B cell (primary cell): ENCODE data around the gene GPD1. TPM values are rescaled to one million over a fixed set of nuclear protein-coding genes. Genes with fewer than 3 reads are reported as not detected.

ENCODE experiments used
- ATAC-seq: fragments of 200-7000 bp; cut with Tn5 transposase; one replicate; pipeline ENCODE4 v1.10.0; 2021; ENCODE audit warnings: low read depth, mild to moderate bottlenecking, moderate number of reproducible peaks, moderate library complexity
- CTCF ChIA-PET: fragments of 350-600 bp; sonication (Branson Sonifier 250); formaldehyde crosslinking; loops from one replicate; lab custom pipeline; 2021; ENCODE audit warnings: antibody characterized with exemption, inconsistent platforms; lab: Charles Lee
- POLR2A ChIA-PET: fragments of 350-600 bp; sonication (Branson Sonifier 250); formaldehyde crosslinking; loops from one replicate; lab custom pipeline; 2021; ENCODE audit warnings: antibody characterized with exemption; lab: Charles Lee
- DNase-seq: peaks from one replicate; pipeline ENCODE4 v3.0.0; 2013
- H2AFZ ChIP-seq: 2 replicates; pipeline ENCODE4 v1.6.1; 2012; ENCODE audit warnings: mild to moderate bottlenecking, low read depth, low read length; ENCODE audit not compliant: insufficient read depth, poor library complexity, severe bottlenecking
- H3K27ac ChIP-seq, 2 donors: 1 replicate in 1 of 2; 2 replicates in 1 of 2; pipeline ENCODE4 v1.5.1; 2012 to 2013; ENCODE audit warnings: low read length in 2 of 2, mild to moderate bottlenecking in 2 of 2, moderate library complexity in 1 of 2
- H3K27me3 ChIP-seq, 4 experiments: fragments of 200-600 bp in 1 of 4; sonication (generic) in 1 of 4; replicated peaks in 1 of 4; 1 replicate in 2 of 4; 2 replicates in 2 of 4; pipeline versions ENCODE4 v1.6.1 to v1.7.0; 2013 to 2016; ENCODE audit warnings: low read length in 3 of 4, mild to moderate bottlenecking in 2 of 4, mixed read lengths in 1 of 4, moderate library complexity in 1 of 4; ENCODE audit not compliant: insufficient read depth in 4 of 4, control insufficient read depth in 3 of 4; ENCODE audit errors: control extremely low read depth in 1 of 4
- H3K36me3 ChIP-seq, 2 experiments: replicated peaks in 1 of 2; 1 replicate in 1 of 2; 2 replicates in 1 of 2; pipeline versions ENCODE4 v1.6.1 to v1.7.1; 2013; ENCODE audit warnings: low read length in 1 of 2; ENCODE audit not compliant: insufficient read depth in 2 of 2, control insufficient read depth in 1 of 2; ENCODE audit errors: control extremely low read depth in 1 of 2, extremely low read depth in 1 of 2
- H3K4me1 ChIP-seq, 2 donors: fragments of 200-600 bp in 1 of 2; sonication (generic) in 1 of 2; 1 replicate in 1 of 2; 2 replicates in 1 of 2; pipeline versions ENCODE4 v1.5.1 to v1.6.1; 2013 to 2017; ENCODE audit warnings: low read length in 2 of 2; ENCODE audit not compliant: control insufficient read depth in 2 of 2, insufficient read depth in 2 of 2
- H3K4me2 ChIP-seq: replicated peaks from 2 replicates; pipeline ENCODE3; 2012; ENCODE audit warnings: mild to moderate bottlenecking, low read depth, low read length; ENCODE audit not compliant: poor library complexity, severe bottlenecking
- H3K4me3 ChIP-seq, 5 experiments: fragments of 200-600 bp in 1 of 5; sonication (generic) in 1 of 5; 1 replicate in 3 of 5; 2 replicates in 2 of 5; pipeline versions ENCODE4 v1.5.1 to v1.7.0; 2011 to 2016; ENCODE audit warnings: low read length in 4 of 5, mild to moderate bottlenecking in 4 of 5, low read depth in 2 of 5, control low read depth in 1 of 5, moderate library complexity in 1 of 5; ENCODE audit not compliant: insufficient read depth in 1 of 5; ENCODE audit errors: control extremely low read depth in 1 of 5, extremely low read depth in 1 of 5
- H3K79me2 ChIP-seq: fragments of 200-600 bp; sonication (generic); one replicate; pipeline ENCODE4 v1.6.0; 2016; ENCODE audit warnings: low read length; ENCODE audit not compliant: control insufficient read depth, insufficient read depth
- H3K9ac ChIP-seq: fragments of 200-600 bp; sonication (generic); 2 replicates; pipeline ENCODE4 v1.6.1; 2017; ENCODE audit warnings: mild to moderate bottlenecking, low read length, moderate library complexity
- H3K9me3 ChIP-seq, 3 donors: one replicate each; pipeline versions ENCODE4 v1.6.1 to v1.7.1; 2013; ENCODE audit warnings: low read length in 2 of 3; ENCODE audit not compliant: control insufficient read depth in 2 of 3, insufficient read depth in 1 of 3; ENCODE audit errors: control extremely low read depth in 1 of 3
- H4K20me1 ChIP-seq: 2 replicates; pipeline ENCODE4 v1.6.0; 2012; ENCODE audit warnings: mild to moderate bottlenecking, low read length; ENCODE audit not compliant: insufficient read depth, control insufficient read depth, poor library complexity, severe bottlenecking
- H3K27ac Mint-ChIP-seq: one replicate; pipeline ENCODE4 v1.8.0; 2021; ENCODE audit warnings: mixed read lengths
- H3K27me3 Mint-ChIP-seq: one replicate; pipeline ENCODE4 v1.8.0; 2021; ENCODE audit warnings: mixed read lengths
- H3K4me1 Mint-ChIP-seq: one replicate; pipeline ENCODE4 v1.8.0; 2021; ENCODE audit warnings: mixed read lengths
- H3K4me3 Mint-ChIP-seq: one replicate; pipeline ENCODE4 v1.8.0; 2021; ENCODE audit warnings: mixed read lengths
- H3K9me3 Mint-ChIP-seq: one replicate; pipeline ENCODE4 v1.8.0; 2022; ENCODE audit warnings: mixed read lengths; ENCODE audit not compliant: insufficient read depth
- CTCF ChIP-seq: fragments of 200-600 bp; IDR thresholded peaks from one replicate; pipeline ENCODE4 v1.8.0; 2022; ENCODE audit warnings: antibody characterized with exemption, mild to moderate bottlenecking
- EZH2 ChIP-seq: IDR thresholded peaks from 2 replicates; pipeline ENCODE4 v1.6.1; 2012; ENCODE audit warnings: borderline replicate concordance, low read depth, mild to moderate bottlenecking, moderate library complexity, low read length; ENCODE audit not compliant: insufficient read depth, poor library complexity, severe bottlenecking
- WGBS: methylation state at CpG from one replicate; pipeline ENCODE4 v1.1.5; 2013; ENCODE audit warnings: missing lambda C conversion rate; ENCODE audit not compliant: insufficient coverage; 5-methylcytosine and 5-hydroxymethylcytosine counted together
- intact Hi-C: fragments of 100-400 bp; cut with micrococcal nuclease; formaldehyde crosslinking; loops from one replicate; pipeline ENCODE4 v1.10.0; 2022
- polyA plus RNA-seq: library from polyadenylated mRNA; depleted of rRNA; stranded (reverse); fragments of >200 nt; gene quantifications from 2 replicates; pipeline ENCODE4 v1.2.3, GENCODE V29; 2012
- total RNA-seq, 2 donors: library from RNA; stranded (reverse); fragments of 120-200 nt in 1 of 2; gene quantifications; 1 replicate in 1 of 2; 2 replicates in 1 of 2; pipeline versions ENCODE4 v1.2.3 to v1.2.4, GENCODE V29; 2013 to 2022

Gene GPD1
- total and polyA plus RNA-seq, 2 donors (not counting 1 experiment from before 2014, with no cell fraction given) = 0.54 to 1.1 TPM

- no peaks in the 10 kb centered on the region for H3K9me3 ChIP-seq
- intact Hi-C loops = no loop called here
- DNase-seq (no peak), ATAC-seq (no peak)
- H4K20me1 ChIP-seq = no peaks in the 10 kb centered on the region
- H3K4me3 ChIP-seq = no peak overlapping the region
- no peak overlapping the region for H3K27ac ChIP-seq
- no peaks in the 10 kb centered on the region for H3K27me3 ChIP-seq
- peaks cover 0 to 12% of the 10 kb centered on the region in 2 donors for H3K4me1 ChIP-seq
- H3K79me2 ChIP-seq = no peaks in the 10 kb centered on the region
- WGBS = 64% methylated on average over 8 of the region's 10 CpGs
- no peaks in the 10 kb centered on the region for H3K36me3 ChIP-seq
- H3K27me3 Mint-ChIP-seq = peaks cover 9% of the 10 kb centered on the region
- POLR2A ChIA-PET = interaction anchor here (0.5 kb wide), 1 partner anchor 42 kb away, joined by 3 read pairs; no protein-coding TSS in a partner anchor
- H2AFZ ChIP-seq = no peak overlapping the region
- CTCF ChIA-PET = interaction anchor here (1.2 to 15.9 kb wide), 7 partner anchors 11 to 137 kb away, joined by 3 to 343 read pairs (median 36); partner anchors contain the start of genes CERS5 and SMARCD1
- H3K9me3 Mint-ChIP-seq = no peaks in the 10 kb centered on the region
- no peak for TF ChIP-seq EZH2
- TF ChIP-seq CTCF = no peak
- peaks cover 4% of the 10 kb centered on the region for H3K4me1 Mint-ChIP-seq
- no peak overlapping the region for H3K9ac ChIP-seq
- no peak overlapping the region for H3K27ac Mint-ChIP-seq
- no peak overlapping the region for H3K4me2 ChIP-seq
- H3K4me3 Mint-ChIP-seq = no peak overlapping the region
These were observed 31.5 kb upstream of the GPD1 start for GRCh38 chr12:50072198-50072907.

DNA sequence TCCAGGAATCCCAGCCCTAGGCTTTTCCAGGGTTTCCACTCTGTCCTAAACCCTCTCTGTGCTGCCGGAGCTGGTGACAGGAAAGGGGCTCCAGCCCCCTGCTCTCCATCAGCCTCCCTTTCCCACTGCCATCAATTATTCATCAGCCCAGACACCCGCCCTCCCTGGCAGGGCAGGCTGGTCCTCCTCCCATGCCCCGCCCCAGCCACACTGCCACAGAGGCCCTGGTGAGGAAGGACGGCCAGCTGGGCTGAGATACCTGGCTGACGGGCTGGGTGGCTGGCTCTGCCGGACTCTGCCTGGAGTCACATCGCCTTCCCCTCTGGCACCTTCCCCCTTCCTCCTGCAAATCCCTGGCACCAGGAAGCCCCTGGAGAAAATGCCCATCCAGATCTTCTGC lies 30.6 kb upstream of the GPD1 start:
- H3K4me1 Mint-ChIP-seq = peaks cover 4% of the 10 kb centered on the region
- H3K36me3 ChIP-seq = no peaks in the 10 kb centered on the region
- no peaks in the 10 kb centered on the region for H3K9me3 Mint-ChIP-seq
- H3K27me3 ChIP-seq = no peaks in the 10 kb centered on the region
- no peak overlapping the region for H3K27ac Mint-ChIP-seq
- ChIA-PET POLR2A (no interaction called here), CTCF (interaction anchor here (1.6 to 15.9 kb wide), 8 partner anchors 8 to 240 kb away, joined by 3 to 343 read pairs (median 10); partner anchors contain the start of gene CERS5)
- intact Hi-C loops = no loop called here
- H4K20me1 ChIP-seq = no peaks in the 10 kb centered on the region
- H3K27ac ChIP-seq = no peak overlapping the region
- 85% methylated on average over 5 of the region's 7 CpGs for WGBS
- ATAC-seq = no peak
- H2AFZ ChIP-seq = no peak overlapping the region
- H3K4me3 ChIP-seq = no peak overlapping the region
- no peak overlapping the region for H3K4me2 ChIP-seq
- H3K9me3 ChIP-seq = no peaks in the 10 kb centered on the region
- peaks cover 11% of the 10 kb centered on the region for H3K27me3 Mint-ChIP-seq
- H3K79me2 ChIP-seq = no peaks in the 10 kb centered on the region
- H3K9ac ChIP-seq = no peak overlapping the region
- DNase-seq = no peak
- no peak overlapping the region for H3K4me3 Mint-ChIP-seq
- no peak for TF ChIP-seq EZH2
- TF ChIP-seq CTCF = no peak
- peaks cover 0 to 12% of the 10 kb centered on the region in 2 donors for H3K4me1 ChIP-seq
